ENCODE measurements around the gene SNX5.

SNX5 gene

GRCh38 chr20:17959257-17959627, 9.4 kb downstream of the SNX5 start:
- no peak for DNase-seq

- no peak for DNase-seq
Observed at GRCh38 chr20:17958373-17959256, 10.0 kb downstream of the SNX5 start.

- DNase-seq, result no peak
Observed at GRCh38 chr20:17957505-17958363, 10.9 kb downstream of the SNX5 start.

- DNase-seq, result no peak
Observed at GRCh38 chr20:17956099-17956685, 12.4 kb downstream of the SNX5 start.

- DNase-seq, result no peak
Observed at GRCh38 chr20:17955302-17955701, 13.3 kb downstream of the SNX5 start.

- DNase-seq, result no peak
Observed at GRCh38 chr20:17953935-17954334, 14.7 kb downstream of the SNX5 start.

- no peak for DNase-seq
Observed at GRCh38 chr20:17952692-17953684, 15.6 kb downstream of the SNX5 start.

- DNase-seq, result no peak
Observed at GRCh38 chr20:17951323-17951722, 17.3 kb downstream of the SNX5 start.

- DNase-seq, result no peak
Observed at GRCh38 chr20:17950670-17951069, 17.9 kb downstream of the SNX5 start.

- no peak for DNase-seq
Observed at GRCh38 chr20:17949899-17950298, 18.7 kb downstream of the SNX5 start.

- DNase-seq, result no peak
Observed at GRCh38 chr20:17948442-17948841, 20.2 kb downstream of the SNX5 start.

GRCh38 chr20:17947474-17947815, 21.1 kb downstream of the SNX5 start:
- DNase-seq, result no peak

GRCh38 chr20:17946572-17947473, 21.8 kb downstream of the SNX5 start:
- no peak for DNase-seq

GRCh38 chr20:17946040-17946439, 22.6 kb downstream of the SNX5 start:
- DNase-seq, result no peak

- no peak for DNase-seq
Observed at GRCh38 chr20:17944854-17945474, 23.6 kb downstream of the SNX5 start.

- no peak for DNase-seq
Observed at GRCh38 chr20:17943343-17943742, 25.3 kb downstream of the SNX5 start.

GRCh38 chr20:17941826-17942196, 26.8 kb downstream of the SNX5 start:
- DNase-seq, result no peak

GRCh38 chr20:17941087-17941825, 27.3 kb downstream of the SNX5 start:
- DNase-seq, result no peak

- no peak for DNase-seq
Observed at GRCh38 chr20:17940224-17940971, 28.2 kb downstream of the SNX5 start.
